ENCODE data around the gene CCDC169. TPM values are rescaled to one million over a fixed set of nuclear protein-coding genes. Genes with fewer than 3 reads are reported as not detected.

CCDC169 gene
- total RNA-seq (1 to 10 TPM; 3.4 to 5.4 TPM), polyA plus RNA-seq (ENCODE audit: insufficient read length in 2 of 2) (1 to 10 TPM; 4.3 to 5.0 TPM)
- long read RNA-seq, donor 1, full-length matches to known transcripts, result 1 of 1 reads
- long read RNA-seq, donor 1, partial matches to known transcripts, result 0 of 1 reads
- long read RNA-seq, donor 1, other reads (novel, unspliced or antisense), result 0 of 1 reads
- long read RNA-seq, donor 2, result 0 reads
- long read RNA-seq, donor 3, result 0 reads
- long read RNA-seq, donor 4, result 0 reads

DNA sequence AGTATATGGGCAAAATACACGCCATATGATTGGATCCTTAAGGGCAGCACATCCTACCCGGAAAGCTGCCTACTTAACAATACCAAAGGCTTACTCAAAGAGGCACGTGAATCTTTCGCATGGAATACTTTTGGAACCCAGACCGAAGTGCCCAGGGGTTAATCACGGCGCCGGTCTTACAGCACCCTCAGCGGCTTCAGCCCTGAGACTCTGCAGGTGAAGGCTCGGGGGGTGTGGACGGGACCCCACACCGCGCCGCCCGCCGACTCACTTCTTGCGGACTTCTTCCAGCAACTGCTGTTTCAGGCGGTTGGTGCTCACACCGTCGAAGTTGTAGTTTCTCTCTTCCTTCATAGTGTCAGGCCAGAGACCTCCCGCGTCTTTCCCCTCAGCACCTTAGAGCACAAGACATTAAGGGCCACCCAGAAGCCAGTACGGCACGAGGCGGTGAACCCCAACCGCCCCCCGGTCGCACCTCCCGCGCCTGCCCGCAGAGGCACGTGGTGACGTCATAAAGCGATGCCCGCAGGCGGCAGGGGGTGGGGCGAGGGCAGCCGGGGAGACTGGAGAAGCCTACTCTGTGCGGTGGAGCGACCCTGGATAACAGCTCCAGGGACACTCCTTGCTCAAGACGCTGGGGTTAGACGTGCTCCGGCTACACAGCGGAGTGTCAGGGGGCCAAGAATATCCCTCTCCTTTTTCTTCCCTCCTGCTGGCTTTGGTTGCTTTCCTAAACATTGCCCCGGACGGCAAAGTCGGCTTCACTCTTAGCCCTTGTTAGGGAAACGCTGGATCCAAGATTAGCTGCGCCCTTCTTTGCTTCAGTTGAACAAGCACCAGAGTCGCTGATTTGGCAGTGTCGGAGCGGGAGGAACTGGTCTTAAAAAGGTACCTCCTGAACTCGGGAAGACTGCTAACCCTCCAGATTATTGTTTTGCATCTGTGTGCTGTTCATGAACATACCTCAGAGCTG, at the start of gene CCDC169:
TSS of gene CCDC169 (minus strand) at position 449 of the 973 bp plus-strand sequence. CDS start at position 354, 95 bp downstream.
- no peaks in the 10 kb centered on the region for H3K36me3 ChIP-seq (ENCODE audit: control insufficient read depth, insufficient read depth, low read length)
- H3K27ac ChIP-seq (ENCODE audit: low read depth, low read length), result peak within 1 kb of the TSS; percentile 42
- peaks cover 12% of the 10 kb centered on the region for H3K27me3 ChIP-seq (ENCODE audit: control insufficient read depth, insufficient read depth, low read length)
- peak in 5 of 6 donors; percentile 26 to 88 (median 60) for DNase-seq (ENCODE audit: low read depth in 4 of 6, low spot score in 6 of 6)
- H3K4me3 ChIP-seq (ENCODE audit: low read depth, low read length), result peak within 1 kb of the TSS; percentile 77
- H3K9me3 ChIP-seq (ENCODE audit: control insufficient read depth, insufficient read depth, low read length), result no peaks in the 10 kb centered on the region
- WGBS (ENCODE audit: insufficient coverage), result 2% methylated on average over 52 of the region's 53 CpGs
- H3K4me1 ChIP-seq (ENCODE audit: control insufficient read depth, insufficient read depth, low read length), result peaks cover 13% of the 10 kb centered on the region

GRCh38 chr13:36346222-36347083, 48.8 kb upstream of the CCDC169 start, which contains the start of gene SPART:
SPART (minus strand) TSS chr13:36346394; CDS start chr13:36335830, 10,564 bp downstream.
- no peaks in the 10 kb centered on the region for H3K36me3 ChIP-seq (ENCODE audit: control insufficient read depth, insufficient read depth, low read length)
- H3K9me3 ChIP-seq (ENCODE audit: control insufficient read depth, insufficient read depth, low read length), result no peaks in the 10 kb centered on the region
- DNase-seq (ENCODE audit: low read depth in 4 of 6, low spot score in 6 of 6), result peak; percentile 86 to 98 (median 90)
- H3K4me1 ChIP-seq (ENCODE audit: control insufficient read depth, insufficient read depth, low read length), result peaks cover 7% of the 10 kb centered on the region
- peak within 1 kb of the TSS; percentile 97 for H3K27ac ChIP-seq (ENCODE audit: low read depth, low read length)
- WGBS (ENCODE audit: insufficient coverage), result under 1% methylated on average over 82 of the region's 86 CpGs
- H3K27me3 ChIP-seq (ENCODE audit: control insufficient read depth, insufficient read depth, low read length), result no peaks in the 10 kb centered on the region
- peak within 1 kb of the TSS; percentile 78 for H3K4me3 ChIP-seq (ENCODE audit: low read depth, low read length)

DNA sequence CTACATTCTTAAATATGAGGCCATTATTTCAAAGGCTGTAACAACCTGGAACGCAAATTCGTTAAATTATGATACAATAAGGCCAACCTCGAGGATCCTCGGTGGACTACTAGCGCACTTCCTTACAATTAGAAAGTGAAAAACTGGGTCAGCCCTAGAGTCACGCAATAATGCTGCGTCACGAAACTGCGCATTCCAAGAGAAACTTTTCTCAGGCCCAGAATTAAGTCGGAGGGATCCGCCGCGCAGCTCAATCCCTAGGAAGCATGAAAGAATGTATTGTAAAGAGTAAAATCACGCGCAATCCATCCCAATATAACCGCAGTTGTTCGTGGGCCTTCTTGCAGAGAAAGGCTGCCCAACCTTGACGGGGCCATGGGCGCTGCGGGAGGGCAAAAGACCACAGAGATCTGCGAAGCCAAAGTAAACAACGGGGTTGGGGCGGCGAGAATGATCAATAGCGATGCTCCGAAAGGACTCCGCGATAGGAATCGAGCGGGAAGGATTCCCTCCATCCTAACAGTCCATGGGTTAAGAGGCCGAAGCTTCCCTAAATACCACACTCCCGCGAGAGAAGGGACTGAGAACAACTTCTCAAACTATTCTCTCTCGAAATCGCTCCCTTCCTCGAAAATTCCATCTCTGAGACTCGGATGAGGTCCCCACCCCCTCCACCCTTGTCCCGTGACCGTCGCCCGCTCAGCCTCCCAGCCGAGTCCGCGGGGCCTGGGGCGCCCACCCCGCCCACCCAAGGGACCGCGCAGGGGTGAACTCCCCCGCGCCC, 48.0 kb upstream of the CCDC169 start:
- Histone ChIP-seq H3K4me3 (ENCODE audit: low read depth, low read length) (peak overlapping the region; percentile 78), H3K27me3 (ENCODE audit: control insufficient read depth, insufficient read depth, low read length) (no peaks in the 10 kb centered on the region), H3K36me3 (ENCODE audit: control insufficient read depth, insufficient read depth, low read length) (no peaks in the 10 kb centered on the region), H3K9me3 (ENCODE audit: control insufficient read depth, insufficient read depth, low read length) (no peaks in the 10 kb centered on the region), H3K27ac (ENCODE audit: low read depth, low read length) (peak overlapping the region; percentile 97), H3K4me1 (ENCODE audit: control insufficient read depth, insufficient read depth, low read length) (peaks cover 7% of the 10 kb centered on the region)
- WGBS (ENCODE audit: insufficient coverage), result under 1% methylated on average over 45 of the region's 50 CpGs
- DNase-seq (ENCODE audit: low read depth in 4 of 6, low spot score in 6 of 6), result peak; percentile 36 to 86 (median 66)

DNA sequence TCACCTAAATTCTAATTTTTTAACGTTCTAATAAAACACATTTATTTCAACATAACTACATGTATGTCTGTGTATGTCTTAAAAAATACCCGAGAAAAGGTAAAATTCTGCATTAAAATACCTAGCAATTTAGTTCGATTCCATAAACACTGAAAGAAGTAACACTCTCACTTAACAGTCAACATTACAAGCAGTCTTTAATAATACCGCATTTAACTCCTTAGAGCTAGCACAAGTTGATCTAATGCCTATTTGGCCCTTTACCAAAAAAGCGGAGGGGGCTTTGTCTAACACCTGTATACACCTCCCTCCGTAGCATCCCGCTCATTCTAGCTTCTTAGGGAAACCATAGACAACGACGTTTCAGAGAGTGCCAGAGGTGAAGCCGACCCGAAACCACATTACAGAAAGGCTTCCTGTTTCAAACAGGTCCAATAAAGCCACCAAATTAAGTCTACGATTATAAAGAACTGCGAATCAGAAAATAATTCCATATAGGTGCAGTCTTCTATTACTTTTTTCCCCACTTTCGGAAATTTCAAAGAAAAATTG, 47.3 kb upstream of the CCDC169 start:
- H3K36me3 ChIP-seq (ENCODE audit: control insufficient read depth, insufficient read depth, low read length), result no peaks in the 10 kb centered on the region
- DNase-seq (ENCODE audit: low read depth in 4 of 6, low spot score in 6 of 6), result peak in 5 of 6 donors; percentile 17 to 57 (median 36)
- H3K9me3 ChIP-seq (ENCODE audit: control insufficient read depth, insufficient read depth, low read length), result no peaks in the 10 kb centered on the region
- H3K27me3 ChIP-seq (ENCODE audit: control insufficient read depth, insufficient read depth, low read length), result no peaks in the 10 kb centered on the region
- H3K27ac ChIP-seq (ENCODE audit: low read depth, low read length), result peak overlapping the region; percentile 97
- H3K4me3 ChIP-seq (ENCODE audit: low read depth, low read length), result peak overlapping the region; percentile 78
- 9% methylated on average over 9 of the region's 14 CpGs for WGBS (ENCODE audit: insufficient coverage)
- peaks cover 7% of the 10 kb centered on the region for H3K4me1 ChIP-seq (ENCODE audit: control insufficient read depth, insufficient read depth, low read length)

GRCh38 chr13:36344173-36344572, 46.6 kb upstream of the CCDC169 start:
- no peak overlapping the region for H3K4me3 ChIP-seq (ENCODE audit: low read depth, low read length)
- no peaks in the 10 kb centered on the region for H3K27me3 ChIP-seq (ENCODE audit: control insufficient read depth, insufficient read depth, low read length)
- H3K36me3 ChIP-seq (ENCODE audit: control insufficient read depth, insufficient read depth, low read length), result no peaks in the 10 kb centered on the region
- H3K4me1 ChIP-seq (ENCODE audit: control insufficient read depth, insufficient read depth, low read length), result peaks cover 7% of the 10 kb centered on the region
- peak in 1 of 6 donors; percentile 37 for DNase-seq (ENCODE audit: low read depth in 4 of 6, low spot score in 6 of 6)
- WGBS (ENCODE audit: insufficient coverage), result no CpG with 5 or more reads among the region's 6 CpGs
- no peaks in the 10 kb centered on the region for H3K9me3 ChIP-seq (ENCODE audit: control insufficient read depth, insufficient read depth, low read length)
- H3K27ac ChIP-seq (ENCODE audit: low read depth, low read length), result no peak overlapping the region

GRCh38 chr13:36343766-36344165, 46.2 kb upstream of the CCDC169 start:
- H3K4me1 ChIP-seq (ENCODE audit: control insufficient read depth, insufficient read depth, low read length), result peaks cover 7% of the 10 kb centered on the region

GRCh38 chr13:36342715-36343114, 45.1 kb upstream of the CCDC169 start:
- Histone ChIP-seq H3K27ac (ENCODE audit: low read depth, low read length) (no peak overlapping the region), H3K36me3 (ENCODE audit: control insufficient read depth, insufficient read depth, low read length) (no peaks in the 10 kb centered on the region), H3K27me3 (ENCODE audit: control insufficient read depth, insufficient read depth, low read length) (no peaks in the 10 kb centered on the region), H3K4me3 (ENCODE audit: low read depth, low read length) (no peak overlapping the region), H3K9me3 (ENCODE audit: control insufficient read depth, insufficient read depth, low read length) (no peaks in the 10 kb centered on the region), H3K4me1 (ENCODE audit: control insufficient read depth, insufficient read depth, low read length) (peaks cover 7% of the 10 kb centered on the region)
- WGBS (ENCODE audit: insufficient coverage), result 100% methylated on average over 1 of the region's 2 CpGs
- no peak for DNase-seq (ENCODE audit: low read depth in 4 of 6, low spot score in 6 of 6)

More at GRCh38 chr13:36343766-36344165, 46.2 kb upstream of the CCDC169 start:
- Histone ChIP-seq H3K4me3 (ENCODE audit: low read depth, low read length) (no peak overlapping the region), H3K27me3 (ENCODE audit: control insufficient read depth, insufficient read depth, low read length) (no peaks in the 10 kb centered on the region), H3K36me3 (ENCODE audit: control insufficient read depth, insufficient read depth, low read length) (no peaks in the 10 kb centered on the region), H3K27ac (ENCODE audit: low read depth, low read length) (no peak overlapping the region), H3K9me3 (ENCODE audit: control insufficient read depth, insufficient read depth, low read length) (no peaks in the 10 kb centered on the region)
- WGBS (ENCODE audit: insufficient coverage), result 94% methylated on average over 3 of the region's 3 CpGs
- peak in 1 of 6 donors; percentile 3 for DNase-seq (ENCODE audit: low read depth in 4 of 6, low spot score in 6 of 6)

GRCh38 chr13:36341718-36342117, 44.1 kb upstream of the CCDC169 start:
- H3K27ac ChIP-seq (ENCODE audit: low read depth, low read length), result no peak overlapping the region
- no peaks in the 10 kb centered on the region for H3K27me3 ChIP-seq (ENCODE audit: control insufficient read depth, insufficient read depth, low read length)
- 80% methylated on average over 1 of the region's 1 CpG for WGBS (ENCODE audit: insufficient coverage)
- no peak overlapping the region for H3K4me3 ChIP-seq (ENCODE audit: low read depth, low read length)
- peaks cover 2% of the 10 kb centered on the region for H3K4me1 ChIP-seq (ENCODE audit: control insufficient read depth, insufficient read depth, low read length)
- H3K9me3 ChIP-seq (ENCODE audit: control insufficient read depth, insufficient read depth, low read length), result no peaks in the 10 kb centered on the region
- DNase-seq (ENCODE audit: low read depth in 4 of 6, low spot score in 6 of 6), result no peak
- no peaks in the 10 kb centered on the region for H3K36me3 ChIP-seq (ENCODE audit: control insufficient read depth, insufficient read depth, low read length)
